HL-60 (cell line): ENCODE measurements around the gene FOXP1.

Experiments used
- DNase-seq, 2 experiments: peaks; one replicate each; pipeline ENCODE4 v3.0.0-alpha.2; 2010 to 2020; ENCODE audit warnings: low read depth in 1 of 2, low spot score in 1 of 2
- H3K27ac ChIP-seq: fragments of 250-450 bp; sonication (Bioruptor Pico); replicated peaks from 2 replicates; pipeline ENCODE4 v1.5.1; 2020; ENCODE audit warnings: mild to moderate bottlenecking, moderate library complexity
- H3K27me3 ChIP-seq: fragments of 250-450 bp; sonication (Bioruptor Pico); 2 replicates; pipeline ENCODE4 v1.5.1; 2021; ENCODE audit warnings: mild to moderate bottlenecking, moderate library complexity; ENCODE audit not compliant: insufficient read depth, poor library complexity, severe bottlenecking
- H3K4me3 ChIP-seq: replicated peaks from 2 replicates; pipeline ENCODE4 v1.5.1; 2011; ENCODE audit warnings: mild to moderate bottlenecking, control low read depth, low read length; ENCODE audit not compliant: insufficient read depth
- GABPA ChIP-seq: IDR thresholded peaks from 2 replicates; pipeline ENCODE4 v1.6.1; 2012; ENCODE audit warnings: low read depth
- POLR2AphosphoS5 ChIP-seq: IDR thresholded peaks from 2 replicates; pipeline ENCODE4 v1.6.1; 2012; ENCODE audit warnings: low read depth
- SPI1 ChIP-seq: IDR thresholded peaks from 2 replicates; pipeline ENCODE4 v1.6.1; 2012; ENCODE audit warnings: low read depth, mild to moderate bottlenecking, borderline replicate concordance
- TF ChIP-seq, protein P1 (sequence below): IDR thresholded peaks from one replicate; pipeline ENCODE4 v1.5.1; 2011; ENCODE audit warnings: low read length, control low read depth, inconsistent platforms; ENCODE audit not compliant: insufficient read depth
- TF ChIP-seq, protein P2 (sequence below): IDR thresholded peaks from 2 replicates; pipeline ENCODE4 v1.6.1; 2012; ENCODE audit warnings: low read depth; ENCODE audit not compliant: insufficient replicate concordance

Gene FOXP1

DNA sequence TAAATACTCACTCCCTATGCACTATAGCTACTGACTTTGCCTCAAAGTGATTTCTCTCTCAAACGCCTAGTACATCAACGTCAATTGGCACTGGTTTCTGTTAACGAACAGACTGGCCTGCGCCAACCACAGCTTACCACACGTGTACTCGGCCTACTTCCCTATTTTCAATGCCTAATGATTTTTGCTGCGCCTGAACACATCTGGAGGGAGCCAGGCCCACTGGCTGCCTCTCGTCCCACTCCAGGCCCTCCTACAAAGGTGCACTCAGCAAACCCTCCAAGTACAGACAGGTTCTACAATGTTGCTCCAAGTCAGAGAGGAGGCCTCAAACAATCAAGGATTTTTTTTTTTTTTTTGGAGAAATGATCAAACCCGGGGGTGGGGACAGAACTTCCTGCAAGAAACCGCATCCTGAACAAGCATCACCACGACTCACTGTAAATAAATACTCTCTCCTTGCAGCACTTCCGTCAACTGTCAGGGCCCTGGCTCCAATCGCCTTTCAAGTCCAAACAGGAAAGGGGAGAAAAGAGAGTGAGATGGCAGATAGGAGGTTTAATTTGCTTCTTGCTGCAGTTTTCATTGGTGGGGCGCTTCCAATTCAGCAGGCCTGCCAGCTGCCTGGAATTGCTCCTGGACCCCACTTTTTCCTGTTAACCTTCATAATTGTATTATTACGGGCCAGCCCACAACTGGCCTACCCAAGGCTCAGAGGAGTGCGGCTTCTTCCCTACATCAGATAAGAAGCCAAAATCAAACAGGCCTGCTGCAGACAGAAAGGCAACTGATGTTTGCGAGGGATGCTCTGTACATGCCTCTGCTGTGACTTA lies 139.3 kb downstream of the FOXP1 start:
- H3K27me3 ChIP-seq: no peaks in the 10 kb centered on the region
- peak overlapping the region; percentile 96 for H3K27ac ChIP-seq
- H3K4me3 ChIP-seq: no peak overlapping the region
- DNase-seq: peak; percentile 65 to 94
- TF ChIP-seq SPI1: peak; percentile 83; the same call in 1 of the 2 replicates
- TF ChIP-seq, protein P1, sequence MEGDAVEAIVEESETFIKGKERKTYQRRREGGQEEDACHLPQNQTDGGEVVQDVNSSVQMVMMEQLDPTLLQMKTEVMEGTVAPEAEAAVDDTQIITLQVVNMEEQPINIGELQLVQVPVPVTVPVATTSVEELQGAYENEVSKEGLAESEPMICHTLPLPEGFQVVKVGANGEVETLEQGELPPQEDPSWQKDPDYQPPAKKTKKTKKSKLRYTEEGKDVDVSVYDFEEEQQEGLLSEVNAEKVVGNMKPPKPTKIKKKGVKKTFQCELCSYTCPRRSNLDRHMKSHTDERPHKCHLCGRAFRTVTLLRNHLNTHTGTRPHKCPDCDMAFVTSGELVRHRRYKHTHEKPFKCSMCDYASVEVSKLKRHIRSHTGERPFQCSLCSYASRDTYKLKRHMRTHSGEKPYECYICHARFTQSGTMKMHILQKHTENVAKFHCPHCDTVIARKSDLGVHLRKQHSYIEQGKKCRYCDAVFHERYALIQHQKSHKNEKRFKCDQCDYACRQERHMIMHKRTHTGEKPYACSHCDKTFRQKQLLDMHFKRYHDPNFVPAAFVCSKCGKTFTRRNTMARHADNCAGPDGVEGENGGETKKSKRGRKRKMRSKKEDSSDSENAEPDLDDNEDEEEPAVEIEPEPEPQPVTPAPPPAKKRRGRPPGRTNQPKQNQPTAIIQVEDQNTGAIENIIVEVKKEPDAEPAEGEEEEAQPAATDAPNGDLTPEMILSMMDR: no peak
- TF ChIP-seq, protein P2, sequence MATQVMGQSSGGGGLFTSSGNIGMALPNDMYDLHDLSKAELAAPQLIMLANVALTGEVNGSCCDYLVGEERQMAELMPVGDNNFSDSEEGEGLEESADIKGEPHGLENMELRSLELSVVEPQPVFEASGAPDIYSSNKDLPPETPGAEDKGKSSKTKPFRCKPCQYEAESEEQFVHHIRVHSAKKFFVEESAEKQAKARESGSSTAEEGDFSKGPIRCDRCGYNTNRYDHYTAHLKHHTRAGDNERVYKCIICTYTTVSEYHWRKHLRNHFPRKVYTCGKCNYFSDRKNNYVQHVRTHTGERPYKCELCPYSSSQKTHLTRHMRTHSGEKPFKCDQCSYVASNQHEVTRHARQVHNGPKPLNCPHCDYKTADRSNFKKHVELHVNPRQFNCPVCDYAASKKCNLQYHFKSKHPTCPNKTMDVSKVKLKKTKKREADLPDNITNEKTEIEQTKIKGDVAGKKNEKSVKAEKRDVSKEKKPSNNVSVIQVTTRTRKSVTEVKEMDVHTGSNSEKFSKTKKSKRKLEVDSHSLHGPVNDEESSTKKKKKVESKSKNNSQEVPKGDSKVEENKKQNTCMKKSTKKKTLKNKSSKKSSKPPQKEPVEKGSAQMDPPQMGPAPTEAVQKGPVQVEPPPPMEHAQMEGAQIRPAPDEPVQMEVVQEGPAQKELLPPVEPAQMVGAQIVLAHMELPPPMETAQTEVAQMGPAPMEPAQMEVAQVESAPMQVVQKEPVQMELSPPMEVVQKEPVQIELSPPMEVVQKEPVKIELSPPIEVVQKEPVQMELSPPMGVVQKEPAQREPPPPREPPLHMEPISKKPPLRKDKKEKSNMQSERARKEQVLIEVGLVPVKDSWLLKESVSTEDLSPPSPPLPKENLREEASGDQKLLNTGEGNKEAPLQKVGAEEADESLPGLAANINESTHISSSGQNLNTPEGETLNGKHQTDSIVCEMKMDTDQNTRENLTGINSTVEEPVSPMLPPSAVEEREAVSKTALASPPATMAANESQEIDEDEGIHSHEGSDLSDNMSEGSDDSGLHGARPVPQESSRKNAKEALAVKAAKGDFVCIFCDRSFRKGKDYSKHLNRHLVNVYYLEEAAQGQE: no peak
- 0 out of 2 replicates have a peak, but pooled peaks have one; percentile 18 for TF ChIP-seq GABPA
- peak; percentile 89 for TF ChIP-seq POLR2AphosphoS5

DNA sequence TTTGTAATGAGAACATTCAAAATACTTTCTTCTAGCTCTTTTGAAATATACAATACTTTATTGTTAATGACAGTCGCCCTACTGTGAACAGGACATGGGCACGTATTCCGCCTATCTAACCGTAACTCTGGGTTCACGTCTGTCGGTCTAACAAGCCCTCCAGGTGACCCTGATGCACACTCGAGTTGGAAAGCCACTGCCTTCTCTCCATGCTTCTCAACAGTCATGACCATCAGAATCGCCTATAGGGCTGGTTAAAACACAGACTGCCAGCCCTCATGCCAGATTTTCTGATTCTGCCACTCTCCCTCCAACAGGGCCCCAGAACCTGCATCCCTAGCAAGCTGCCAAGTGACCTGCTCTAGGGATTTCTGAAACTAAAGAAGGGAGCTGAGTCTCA lies 140.2 kb downstream of the FOXP1 start:
- no peak for TF ChIP-seq SPI1
- no peak for TF ChIP-seq POLR2AphosphoS5
- DNase-seq: no peak
- H3K27me3 ChIP-seq: no peaks in the 10 kb centered on the region
- H3K27ac ChIP-seq: peak overlapping the region; percentile 96
- no peak overlapping the region for H3K4me3 ChIP-seq

DNA sequence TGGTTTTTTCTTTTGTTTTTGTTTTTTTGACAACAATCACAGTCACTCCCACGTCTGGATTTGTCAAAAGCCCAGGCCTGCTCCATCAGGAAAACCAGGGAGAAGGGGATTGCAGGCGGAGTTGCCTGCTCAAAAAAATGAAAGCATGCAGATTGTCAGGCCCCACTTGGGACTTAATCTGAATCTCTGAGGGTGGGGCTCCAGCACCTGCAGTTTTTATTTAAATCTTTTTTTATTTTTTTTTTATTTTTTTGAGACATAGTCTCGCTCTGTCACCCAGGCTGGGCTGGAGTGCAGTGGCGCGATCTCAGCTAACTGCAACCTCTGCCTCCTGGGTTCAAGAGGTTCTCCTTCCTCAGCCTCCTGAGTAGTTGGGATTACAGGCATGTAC lies 140.9 kb downstream of the FOXP1 start:
- no peak for DNase-seq
- Histone ChIP-seq H3K27me3 (no peaks in the 10 kb centered on the region), H3K27ac (peak overlapping the region; percentile 96), H3K4me3 (no peak overlapping the region)
- TF ChIP-seq, protein P2: no peak
- TF ChIP-seq SPI1: no peak

DNA sequence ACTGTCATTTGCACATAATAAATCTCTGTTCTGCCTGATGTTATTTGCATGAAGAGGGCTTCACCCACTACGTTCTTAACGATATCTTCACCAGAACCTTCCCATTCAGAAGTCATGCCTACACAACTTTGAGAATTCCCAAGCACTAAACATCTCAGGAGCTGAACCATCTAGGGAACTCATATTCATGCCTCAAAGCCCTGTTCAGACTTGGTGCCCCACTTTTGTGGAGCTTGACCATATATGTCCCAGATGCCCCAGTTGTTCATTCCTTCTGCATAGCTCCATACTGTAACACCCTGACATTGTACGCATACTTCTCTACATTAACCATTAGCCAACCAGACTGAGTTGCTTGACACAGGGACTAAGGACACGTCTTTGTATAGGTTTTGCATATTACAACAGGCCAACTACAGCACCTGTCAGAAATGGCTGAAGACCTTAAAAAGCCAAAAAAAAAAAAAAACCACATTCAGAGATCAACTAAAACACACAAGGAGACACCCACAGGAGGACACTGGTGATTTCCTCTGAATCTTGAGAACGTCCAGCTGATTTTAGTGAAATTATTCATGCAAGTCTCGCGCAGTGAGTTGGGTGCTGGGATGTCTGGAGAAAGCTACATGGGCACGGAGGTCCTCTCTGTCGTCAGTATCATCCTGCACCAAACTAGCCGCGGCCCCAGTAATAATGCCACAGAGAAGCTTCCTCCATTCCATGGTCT lies 141.4 kb downstream of the FOXP1 start:
- DNase-seq: no peak
- TF ChIP-seq, protein P2: no peak
- no peak for TF ChIP-seq GABPA
- TF ChIP-seq POLR2AphosphoS5: no peak
- TF ChIP-seq SPI1: no peak
- TF ChIP-seq, protein P1: no peak
- Histone ChIP-seq H3K27me3 (no peaks in the 10 kb centered on the region), H3K27ac (peak overlapping the region; percentile 96), H3K4me3 (no peak overlapping the region)
